ENCODE results near the gene CRTC1.

- no peak for TF ChIP-seq CTCF (IDR thresholded peaks at IDR 0.05)
- TF ChIP-seq EP300 (IDR thresholded peaks at IDR 0.05), result no peak
- TF ChIP-seq POLR2A (IDR thresholded peaks at IDR 0.05), result no peak
- TF ChIP-seq POLR2AphosphoS5 (IDR thresholded peaks at IDR 0.05), result no peak
Observed at GRCh38 chr19:18674616-18675015, 8.9 kb upstream of the CRTC1 start.
